K562 (cell line): ENCODE results near the gene KRTAP15-1.

Experiments
- ATF2 ChIP-seq: sonication (generic); formaldehyde crosslinking; IDR thresholded peaks from 2 replicates; pipeline ENCODE4 v1.8.1; 2022; ENCODE audit warnings: missing genetic modification reagents
- POLR2AphosphoS2 ChIP-seq: IDR thresholded peaks from 2 replicates; pipeline ENCODE4 v1.6.1; 2012; ENCODE audit warnings: low read length, improper control_type of control experiment
- POLR2AphosphoS5 ChIP-seq: IDR thresholded peaks from 2 replicates; pipeline ENCODE4 v1.6.1; 2011; ENCODE audit warnings: mild to moderate bottlenecking, low read depth, low read length, moderate library complexity; ENCODE audit not compliant: control insufficient read depth, insufficient read depth

- TF ChIP-seq ATF2 (CRISPR knock-in tag) (no peak), POLR2AphosphoS2 (no peak), POLR2AphosphoS5 (no peak)
Measured at GRCh38 chr21:30480145-30480544, 40.1 kb downstream of the KRTAP15-1 start, which contains the start of gene KRTAP19-1.
